NB4 (cell line): ENCODE data around the gene HCFC2.

Source experiments
- DNase-seq: peaks from one replicate; pipeline ENCODE4 v3.0.0; 2010; ENCODE audit warnings: low read depth
- H3K4me3 ChIP-seq: one replicate; pipeline ENCODE4 v1.5.1; 2011; ENCODE audit warnings: mild to moderate bottlenecking, low read depth, low read length, moderate library complexity
- CTCF ChIP-seq: IDR thresholded peaks from one replicate; pipeline ENCODE4 v1.5.1; 2012; ENCODE audit warnings: low read depth, low read length
- MAX ChIP-seq: IDR thresholded peaks from 2 replicates; pipeline ENCODE4 v1.6.1; 2011; ENCODE audit warnings: low read depth, low read length
- MYC ChIP-seq: IDR thresholded peaks from 2 replicates; pipeline ENCODE4 v1.6.1; 2011; ENCODE audit warnings: low read depth, low read length
- POLR2A ChIP-seq: IDR thresholded peaks from 2 replicates; pipeline ENCODE4 v1.6.1; 2011; ENCODE audit warnings: mild to moderate bottlenecking; ENCODE audit not compliant: insufficient read length; ENCODE audit errors: extremely low read depth

HCFC2 gene

GRCh38 chr12:104137001-104137901, 72.9 kb downstream of the HCFC2 start:
- peak overlapping the region; percentile 84 for H3K4me3 ChIP-seq
- peak; percentile 84 for DNase-seq
- TF ChIP-seq MAX (no peak), POLR2A (peak; percentile 5)

- TF ChIP-seq MAX: peak; percentile 59
- peak; percentile 53 for TF ChIP-seq MYC
- TF ChIP-seq CTCF: no peak
- peak; percentile 85 for TF ChIP-seq POLR2A
- peak; percentile 100 for DNase-seq
- peak within 1 kb of the TSS; percentile 84 for H3K4me3 ChIP-seq
Observed at GRCh38 chr12:104137902-104138796, 73.8 kb downstream of the HCFC2 start, which contains the start of gene NFYB. Gene NFYB (minus strand): TSS chr12:104138210. CDS start chr12:104135453, 2,757 bp downstream.

- no peak for DNase-seq
- no peak for TF ChIP-seq MYC
- TF ChIP-seq CTCF: no peak
- no peak for TF ChIP-seq POLR2A
- TF ChIP-seq MAX: no peak
- H3K4me3 ChIP-seq: peak overlapping the region; percentile 36
Observed at GRCh38 chr12:104138797-104139152, 74.4 kb downstream of the HCFC2 start.

- no peak for DNase-seq
- TF ChIP-seq POLR2A (no peak), CTCF (no peak), MYC (no peak), MAX (no peak)
- H3K4me3 ChIP-seq: no peak overlapping the region
Observed at GRCh38 chr12:104142543-104142942, 78.2 kb downstream of the HCFC2 start.

GRCh38 chr12:104143002-104143401, 78.7 kb downstream of the HCFC2 start:
- H3K4me3 ChIP-seq: no peak overlapping the region
- TF ChIP-seq POLR2A: no peak
- no peak for TF ChIP-seq MYC
- no peak for TF ChIP-seq MAX
- no peak for TF ChIP-seq CTCF
- DNase-seq: no peak

- no peak for DNase-seq
- TF ChIP-seq MYC (no peak), CTCF (no peak)
- no peak overlapping the region for H3K4me3 ChIP-seq
Observed at GRCh38 chr12:104143918-104144317, 79.6 kb downstream of the HCFC2 start.
